GM06990 (cell line): Measurements from ENCODE around the gene BCL6B.
"Not testable (repeated sequence)": the region's sequence is repeated elsewhere in the genome, so short reads cannot be mapped to it uniquely, and the experiment has no call there.

ENCODE experiments used
- DNase-seq: peaks from one replicate; pipeline ENCODE4 v3.0.0-alpha.2; 2011; ENCODE audit not compliant: insufficient read length; ENCODE audit errors: extremely low read depth
- H3K27me3 ChIP-seq: replicated peaks from 2 replicates; pipeline ENCODE4 v1.6.0; 2011; ENCODE audit warnings: low read length; ENCODE audit not compliant: control insufficient read depth, insufficient read depth
- H3K36me3 ChIP-seq: 2 replicates; pipeline ENCODE4 v1.5.1; 2011; ENCODE audit warnings: low read length; ENCODE audit not compliant: control insufficient read depth, insufficient read depth
- H3K4me3 ChIP-seq: replicated peaks from 2 replicates; pipeline ENCODE4 v1.5.1; 2011; ENCODE audit warnings: low read depth, mild to moderate bottlenecking, control low read depth, low read length
- TF ChIP-seq, protein P1 (sequence below): IDR thresholded peaks from 2 replicates; pipeline ENCODE4 v1.5.1; 2011; ENCODE audit warnings: low read length, control low read depth, mild to moderate bottlenecking, inconsistent platforms; ENCODE audit not compliant: insufficient read depth, poor library complexity, severe bottlenecking

Gene BCL6B

DNA sequence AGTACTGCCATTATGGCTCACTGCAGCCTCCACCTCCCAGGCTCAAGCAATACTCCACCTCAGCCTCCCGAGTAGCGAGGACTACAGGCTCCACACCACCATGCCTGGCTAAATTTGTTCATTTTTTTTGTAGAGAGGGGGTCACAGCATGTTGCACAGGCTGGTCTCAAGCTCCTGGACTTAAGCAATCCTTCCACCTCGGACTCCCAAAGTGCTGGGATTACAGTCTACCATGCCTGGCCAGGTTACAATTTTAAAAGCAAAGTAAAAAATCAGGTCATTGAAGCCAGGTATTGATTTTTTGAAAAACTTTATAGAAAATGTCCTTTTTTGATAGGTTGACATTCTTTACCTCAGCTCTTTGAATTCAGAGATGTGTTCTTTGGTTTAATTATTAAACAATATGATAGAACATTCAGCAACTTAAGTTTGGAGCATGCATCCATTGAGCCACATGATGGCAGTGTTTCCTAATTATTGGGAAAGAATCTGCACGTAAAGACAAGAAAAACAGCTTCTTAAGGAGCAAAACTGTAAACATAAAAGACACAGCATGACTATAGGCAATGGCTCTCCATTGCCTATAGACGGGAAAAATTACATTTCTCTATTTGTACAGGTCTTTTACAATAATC is 22.8 kb downstream of the BCL6B start:
- no peak for DNase-seq
- H3K36me3 ChIP-seq, result no peaks in the 10 kb centered on the region
- TF ChIP-seq, protein P1, sequence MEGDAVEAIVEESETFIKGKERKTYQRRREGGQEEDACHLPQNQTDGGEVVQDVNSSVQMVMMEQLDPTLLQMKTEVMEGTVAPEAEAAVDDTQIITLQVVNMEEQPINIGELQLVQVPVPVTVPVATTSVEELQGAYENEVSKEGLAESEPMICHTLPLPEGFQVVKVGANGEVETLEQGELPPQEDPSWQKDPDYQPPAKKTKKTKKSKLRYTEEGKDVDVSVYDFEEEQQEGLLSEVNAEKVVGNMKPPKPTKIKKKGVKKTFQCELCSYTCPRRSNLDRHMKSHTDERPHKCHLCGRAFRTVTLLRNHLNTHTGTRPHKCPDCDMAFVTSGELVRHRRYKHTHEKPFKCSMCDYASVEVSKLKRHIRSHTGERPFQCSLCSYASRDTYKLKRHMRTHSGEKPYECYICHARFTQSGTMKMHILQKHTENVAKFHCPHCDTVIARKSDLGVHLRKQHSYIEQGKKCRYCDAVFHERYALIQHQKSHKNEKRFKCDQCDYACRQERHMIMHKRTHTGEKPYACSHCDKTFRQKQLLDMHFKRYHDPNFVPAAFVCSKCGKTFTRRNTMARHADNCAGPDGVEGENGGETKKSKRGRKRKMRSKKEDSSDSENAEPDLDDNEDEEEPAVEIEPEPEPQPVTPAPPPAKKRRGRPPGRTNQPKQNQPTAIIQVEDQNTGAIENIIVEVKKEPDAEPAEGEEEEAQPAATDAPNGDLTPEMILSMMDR, result peak; percentile 57
- H3K4me3 ChIP-seq, result peak overlapping the region; percentile 49
- no peaks in the 10 kb centered on the region; the same call in 1 of the 2 replicates for H3K27me3 ChIP-seq

DNA sequence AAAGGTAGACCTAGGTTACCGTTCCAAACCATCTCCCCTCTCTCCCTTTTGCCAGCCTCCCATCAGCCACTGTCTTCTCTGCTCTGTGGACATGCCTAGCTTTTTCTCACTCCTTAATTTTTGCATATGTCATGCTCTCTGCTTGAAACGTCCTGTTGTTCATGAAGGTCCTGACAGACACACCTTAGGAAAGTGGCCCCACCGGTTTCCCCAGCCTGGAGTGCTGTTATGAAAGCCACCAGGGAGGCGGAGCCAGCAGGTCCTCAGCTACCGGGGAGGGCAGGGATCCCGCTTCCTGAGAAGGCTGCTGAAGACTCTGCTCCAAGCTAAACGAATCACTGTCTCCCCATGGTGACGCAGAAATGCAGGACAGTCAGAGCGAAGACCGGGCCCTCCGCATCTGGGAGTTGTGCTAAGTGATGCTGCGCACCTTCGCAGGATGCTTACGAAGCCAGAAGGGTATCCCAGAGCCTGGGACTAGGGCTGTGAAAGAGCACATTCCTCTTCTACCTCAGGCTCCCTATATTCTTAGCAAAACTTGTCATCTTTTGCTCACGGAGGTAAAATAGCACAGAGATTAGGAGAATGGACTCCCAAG is 23.4 kb downstream of the BCL6B start:
- Histone ChIP-seq H3K27me3 (no peaks in the 10 kb centered on the region; the same call in 1 of the 2 replicates), H3K36me3 (no peaks in the 10 kb centered on the region), H3K4me3 (peak overlapping the region; percentile 49)

DNA sequence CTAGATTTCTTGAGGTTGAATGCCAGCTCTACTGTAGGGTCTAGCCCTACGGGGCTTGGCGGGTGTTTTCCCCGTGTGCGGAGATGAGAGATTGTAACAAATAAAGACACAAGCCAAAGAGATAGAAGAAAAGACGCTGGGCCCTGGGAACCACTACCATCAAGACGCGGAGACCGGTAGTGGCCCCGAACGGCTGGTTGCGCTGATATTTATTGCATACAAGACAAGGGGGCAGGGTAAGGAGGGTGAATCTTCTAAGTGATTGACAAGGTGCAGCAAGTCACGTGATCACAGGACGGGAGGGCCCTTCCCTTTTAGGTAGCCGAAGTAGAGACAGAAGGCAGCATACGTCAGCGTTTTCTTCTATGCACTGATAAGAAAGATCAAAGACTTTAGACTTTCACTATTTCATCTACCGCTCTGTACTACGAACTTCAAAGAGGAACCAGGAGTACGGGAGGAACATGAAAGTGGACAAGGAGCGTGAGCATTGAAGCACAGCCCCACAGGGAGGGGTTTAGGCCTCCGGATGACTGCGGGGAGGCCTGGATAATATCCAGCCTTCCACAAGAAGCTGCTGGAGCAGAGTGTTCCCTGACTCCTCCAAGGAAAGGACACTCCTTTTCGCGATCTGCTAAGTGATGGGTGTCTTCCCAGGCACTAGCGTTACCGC is 24.0 kb downstream of the BCL6B start:
- DNase-seq, result peak; percentile 54
- not testable (repeated sequence) for H3K36me3 ChIP-seq, H3K27me3 ChIP-seq
- H3K4me3 ChIP-seq, result peak overlapping the region; percentile 49

More for the DNA sequence above, 23.4 kb downstream of the BCL6B start:
- TF ChIP-seq, protein P1, result no peak
- DNase-seq, result no peak

DNA sequence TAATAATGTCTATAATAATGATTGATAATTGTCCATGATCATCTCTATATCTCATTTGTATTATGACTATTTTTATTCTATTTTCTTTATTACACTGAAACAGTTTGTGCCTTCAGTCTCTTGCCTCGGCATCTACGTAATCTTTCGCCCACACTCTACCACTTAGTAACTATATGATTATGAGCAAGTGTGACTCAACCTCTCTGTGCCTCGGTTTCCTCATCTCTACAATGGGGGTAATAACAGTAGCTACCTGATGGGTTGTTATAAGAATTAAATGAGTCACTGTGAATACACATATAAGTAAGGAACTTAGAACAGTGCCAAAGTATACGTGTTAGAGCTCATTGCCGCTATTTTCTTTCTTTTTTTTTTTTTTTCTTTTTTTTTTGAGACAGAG is 24.7 kb downstream of the BCL6B start:
- no peaks in the 10 kb centered on the region for H3K36me3 ChIP-seq
- TF ChIP-seq, protein P1, result no peak
- DNase-seq, result no peak
- H3K27me3 ChIP-seq, result no peaks in the 10 kb centered on the region; the same call in 1 of the 2 replicates
- H3K4me3 ChIP-seq, result no peak overlapping the region

DNA sequence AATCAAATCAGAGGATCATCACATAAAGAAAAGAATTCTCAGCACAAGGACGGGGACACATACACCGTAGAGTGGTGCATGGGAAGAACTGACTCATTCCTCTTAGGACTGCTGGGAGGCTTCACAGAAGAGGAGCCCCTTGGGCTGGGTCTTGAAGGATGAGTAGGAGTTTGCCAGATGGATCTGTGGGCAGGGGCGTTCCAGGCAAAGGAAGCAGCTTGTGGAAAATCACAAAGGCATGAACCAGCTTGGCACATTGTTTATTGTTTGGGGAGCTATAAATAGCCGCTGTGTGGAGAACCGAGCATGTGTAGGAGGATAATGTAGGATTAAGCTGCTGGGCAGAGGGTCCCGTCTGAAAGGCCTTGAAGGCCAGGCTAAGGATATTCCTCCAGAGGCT is 26.1 kb downstream of the BCL6B start:
- TF ChIP-seq, protein P1, result no peak
- no peaks in the 10 kb centered on the region for H3K36me3 ChIP-seq
- no peak for DNase-seq

DNA sequence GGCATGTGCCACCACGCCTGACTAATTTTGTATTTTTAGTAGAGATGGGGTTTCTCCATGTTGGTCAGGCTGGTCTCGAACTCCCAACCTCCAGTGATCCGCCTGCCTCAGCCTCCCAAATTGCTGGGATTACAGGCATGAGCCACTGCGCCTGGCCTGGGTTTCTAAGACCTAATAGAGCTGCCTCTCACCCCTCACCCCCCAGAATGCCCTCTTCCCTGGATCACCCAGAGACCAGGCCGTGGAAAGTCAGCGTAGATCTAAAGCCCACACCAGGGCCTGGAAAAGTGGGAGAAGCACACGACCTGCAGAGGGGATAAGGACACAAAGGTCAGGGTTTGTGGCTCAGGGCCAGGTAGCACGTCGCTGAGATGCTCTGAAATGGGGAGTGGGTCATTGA is 27.7 kb downstream of the BCL6B start:
- not testable (repeated sequence) for DNase-seq, H3K36me3 ChIP-seq, H3K27me3 ChIP-seq, H3K4me3 ChIP-seq

More for the DNA sequence above, 26.1 kb downstream of the BCL6B start:
- Histone ChIP-seq H3K4me3 (no peak overlapping the region), H3K27me3 (no peaks in the 10 kb centered on the region)
